ENCODE results near the gene NRTN.

NRTN gene

DNA sequence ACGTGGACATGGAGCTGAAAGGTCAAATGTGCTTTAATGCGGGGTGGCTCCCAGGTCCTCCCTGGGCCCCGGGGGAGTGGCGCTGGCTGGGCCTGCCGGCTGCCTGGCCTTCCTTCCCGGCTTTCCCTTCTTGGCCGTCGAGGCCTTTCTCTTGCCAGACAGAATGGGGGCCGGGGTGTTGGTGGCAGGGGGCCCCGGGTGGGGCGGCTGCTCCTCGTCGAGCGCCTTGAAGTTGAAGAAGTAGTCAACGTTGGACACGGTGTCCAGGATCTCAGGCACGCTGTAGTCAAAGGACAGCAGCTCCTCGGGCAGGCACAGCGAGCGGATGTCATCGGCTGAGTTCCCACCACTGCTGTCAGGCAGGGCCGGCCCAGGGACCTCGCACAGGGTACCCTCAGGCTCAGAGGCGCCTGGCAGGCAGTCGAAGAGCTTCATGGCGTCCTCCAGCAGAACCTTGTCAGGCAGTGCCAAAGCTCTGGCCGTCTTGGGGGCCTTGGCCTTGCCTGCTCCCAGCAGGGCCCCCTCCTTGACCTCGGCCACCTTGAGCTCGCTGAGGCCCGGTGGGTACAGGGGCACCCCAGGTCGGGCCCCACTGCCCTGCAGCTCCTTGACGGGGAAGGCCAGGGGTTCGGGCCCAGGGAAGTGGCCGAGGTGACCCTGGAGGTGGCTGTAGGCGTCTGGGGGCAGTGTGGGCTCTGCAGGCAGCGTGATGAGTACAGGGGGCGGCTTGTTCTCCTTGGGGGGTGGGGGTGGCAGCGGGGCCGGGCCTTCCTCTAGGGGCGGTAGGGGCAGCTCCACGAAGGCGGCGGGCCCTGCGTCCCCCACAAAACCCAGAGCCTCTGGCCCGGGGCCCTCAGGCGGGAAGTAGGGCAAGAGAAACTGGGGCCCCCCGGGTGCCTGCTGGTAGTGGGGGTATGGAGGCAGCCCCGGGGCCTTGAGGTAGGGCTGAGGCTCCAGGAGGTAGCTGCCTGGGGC, 21.6 kb upstream of the NRTN start:
- no peak for TF ChIP-seq CTCF (IDR thresholded peaks at IDR 0.05; ENCODE audit: low read depth, low read length, missing control alignments)
- no peaks in the 10 kb centered on the region for H3K27me3 ChIP-seq (replicated peaks)
- in situ Hi-C loops (cut with HindIII; ENCODE audit: low pct_ligation_motif_present, low sequenced_read_pairs): no loop called here
- no peak overlapping the region for H3K27ac ChIP-seq
- no peak overlapping the region for H3K4me3 ChIP-seq (ENCODE audit: low read depth, low read length)
- no peak for DNase-seq
- peaks cover 28% of the 10 kb centered on the region for H3K36me3 ChIP-seq (replicated peaks)

- H3K27me3 ChIP-seq (replicated peaks): no peaks in the 10 kb centered on the region
- no peak within 1 kb of the TSS for H3K4me3 ChIP-seq (ENCODE audit: low read depth, low read length)
- DNase-seq: no peak
- in situ Hi-C loops (cut with HindIII; ENCODE audit: low pct_ligation_motif_present, low sequenced_read_pairs): no loop called here
- H3K27ac ChIP-seq: no peak within 1 kb of the TSS
- TF ChIP-seq CTCF (IDR thresholded peaks at IDR 0.05; ENCODE audit: low read depth, low read length, missing control alignments): no peak
- peaks cover 36% of the 10 kb centered on the region for H3K36me3 ChIP-seq (replicated peaks)
Measured at GRCh38 chr19:5784581-5785147, 20.2 kb upstream of the NRTN start, which contains the start of gene PRR22. PRR22 (minus strand) TSS chr19:5784746; CDS start chr19:5784660, 86 bp downstream.

GRCh38 chr19:5785423-5785822, 19.4 kb upstream of the NRTN start:
- no peak overlapping the region for H3K27ac ChIP-seq
- in situ Hi-C loops (cut with HindIII; ENCODE audit: low pct_ligation_motif_present, low sequenced_read_pairs): no loop called here
- no peaks in the 10 kb centered on the region for H3K27me3 ChIP-seq (replicated peaks)
- no peak for DNase-seq
- H3K4me3 ChIP-seq (ENCODE audit: low read depth, low read length): no peak overlapping the region
- TF ChIP-seq CTCF (IDR thresholded peaks at IDR 0.05; ENCODE audit: low read depth, low read length, missing control alignments): no peak
- H3K36me3 ChIP-seq (replicated peaks): peaks cover 41% of the 10 kb centered on the region

DNA sequence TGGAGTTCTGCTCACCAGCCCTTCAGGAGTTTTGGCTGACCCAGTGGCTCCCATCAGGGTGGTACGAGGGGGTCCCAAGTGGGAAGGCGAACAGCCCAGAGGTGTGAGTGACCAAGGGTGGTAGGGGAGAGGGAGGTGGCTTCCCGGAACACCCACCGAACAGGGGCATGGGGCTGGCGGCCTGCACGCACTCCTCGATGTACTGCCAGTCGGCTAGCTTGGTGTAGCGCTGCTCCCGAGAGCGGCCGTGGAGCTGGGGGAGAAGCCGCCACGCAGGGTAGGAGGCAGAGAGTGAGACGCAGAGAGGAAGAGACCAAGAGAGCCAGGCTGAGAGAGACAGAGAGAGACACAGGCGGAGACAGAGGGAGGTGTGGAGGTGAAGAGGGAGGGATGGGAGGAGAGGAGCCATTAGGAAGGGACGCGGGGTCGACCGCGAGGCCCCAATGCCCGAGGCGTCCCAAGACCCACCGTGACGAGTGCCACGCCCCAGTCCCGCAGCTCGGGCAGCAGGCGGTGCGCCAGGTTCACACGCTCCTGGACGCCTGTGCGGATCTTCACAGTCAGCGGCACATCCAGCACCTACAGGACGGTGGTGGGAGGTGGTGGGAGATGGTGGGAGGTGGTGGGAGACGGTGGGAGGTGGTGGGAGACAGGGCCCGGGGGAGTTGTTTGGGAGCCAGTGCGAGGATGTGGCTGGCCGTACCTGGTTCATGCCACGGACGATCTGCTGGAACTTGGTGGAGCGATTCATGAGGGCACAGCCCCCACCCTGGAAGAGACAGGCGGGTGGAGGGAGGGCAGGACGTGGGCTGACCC, 18.1 kb upstream of the NRTN start:
- Histone ChIP-seq H3K27ac (no peak overlapping the region), H3K27me3 (replicated peaks) (no peaks in the 10 kb centered on the region), H3K4me3 (ENCODE audit: low read depth, low read length) (no peak overlapping the region), H3K36me3 (replicated peaks) (peaks cover 41% of the 10 kb centered on the region)
- in situ Hi-C loops (cut with HindIII; ENCODE audit: low pct_ligation_motif_present, low sequenced_read_pairs): no loop called here
- TF ChIP-seq CTCF (IDR thresholded peaks at IDR 0.05; ENCODE audit: low read depth, low read length, missing control alignments): no peak
- no peak for DNase-seq

- Histone ChIP-seq H3K27ac (no peak overlapping the region), H3K27me3 (replicated peaks) (no peaks in the 10 kb centered on the region), H3K36me3 (replicated peaks) (peaks cover 41% of the 10 kb centered on the region), H3K4me3 (ENCODE audit: low read depth, low read length) (no peak overlapping the region)
- DNase-seq: no peak
- in situ Hi-C loops (cut with HindIII; ENCODE audit: low pct_ligation_motif_present, low sequenced_read_pairs): no loop called here
- TF ChIP-seq CTCF (IDR thresholded peaks at IDR 0.05; ENCODE audit: low read depth, low read length, missing control alignments): no peak
Measured at GRCh38 chr19:5787409-5788182, 17.3 kb upstream of the NRTN start.
